ENCODE measurements around the gene CDPF1. TPM values are rescaled to one million over a fixed set of nuclear protein-coding genes. Genes with fewer than 3 reads are reported as not detected.

Gene CDPF1
- total and polyA plus RNA-seq, 2 of the 13 experiments (the other 11 are each of a cell fraction or from before 2014, with no cell fraction given) = 5.2 to 8.1 TPM

DNA sequence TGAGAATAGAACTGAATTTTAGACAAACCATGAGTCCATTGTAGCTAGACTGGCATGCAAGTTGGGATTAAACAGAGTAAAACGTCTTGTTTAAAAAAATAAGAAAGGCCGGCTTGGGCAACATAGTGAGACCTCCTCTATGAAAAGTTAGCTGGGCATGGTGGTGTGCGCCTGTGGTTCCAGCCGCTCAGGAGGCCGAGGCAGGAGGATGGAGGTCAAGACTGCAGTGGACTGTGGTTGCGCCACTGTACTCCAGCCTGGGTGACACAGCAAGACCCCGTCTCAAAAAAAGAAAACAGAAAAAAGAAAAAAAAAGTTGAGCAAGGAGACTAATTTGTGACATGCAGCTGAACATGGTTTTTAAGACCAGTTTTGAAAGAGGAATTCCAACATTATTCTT lies 23.5 kb downstream of the CDPF1 start:
- CTCF ChIA-PET (ENCODE audit: low intra/inter-chr PET ratio, low total read pairs) = no interaction called here
- no peak for ATAC-seq

More for the DNA sequence above, 23.5 kb downstream of the CDPF1 start:
- BruUV-seq (replicated peaks) = no TSS peak
- Histone ChIP-seq H3K9ac (ENCODE audit: insufficient read depth, low read depth, low read length) (no peak overlapping the region), H3K27ac (ENCODE audit: extremely low read length, insufficient read depth, low read length) (no peak overlapping the region), H3K4me1 (ENCODE audit: insufficient read depth, low read length) (no peaks in the 10 kb centered on the region), H3K4me2 (ENCODE audit: low read depth, low read length) (no peak overlapping the region), H3K27me3 (ENCODE audit: control insufficient read depth in 1 of 2, insufficient read depth in 2 of 2, low read length in 2 of 2) (no peaks in the 10 kb centered on the region), H3K9me3 (ENCODE audit: low read length) (no peaks in the 10 kb centered on the region), H4K20me1 (ENCODE audit: insufficient read depth, low read length) (no peaks in the 10 kb centered on the region), H2AFZ (ENCODE audit: low read length) (no peak overlapping the region), H3K4me3 (replicated peaks in 1 of 3; ENCODE audit: insufficient read depth in 1 of 3, low read depth in 2 of 3, low read length in 3 of 3) (no peak overlapping the region), H3K79me2 (ENCODE audit: insufficient read depth, low read length) (no peaks in the 10 kb centered on the region), H3K36me3 (replicated peaks in 1 of 2; ENCODE audit: control insufficient read depth in 1 of 2, insufficient read depth in 2 of 2, low read length in 2 of 2) (peaks cover 5% of the 10 kb centered on the region in 2 experiments; a peak in 4 of 5 replicates)
- DNase-seq (ENCODE audit: low spot score) = no peak
- no peak for TF ChIP-seq GFI1 (CRISPR knock-in tag; IDR thresholded peaks at IDR 0.05; ENCODE audit: borderline replicate concordance)
- TF ChIP-seq, protein P1, sequence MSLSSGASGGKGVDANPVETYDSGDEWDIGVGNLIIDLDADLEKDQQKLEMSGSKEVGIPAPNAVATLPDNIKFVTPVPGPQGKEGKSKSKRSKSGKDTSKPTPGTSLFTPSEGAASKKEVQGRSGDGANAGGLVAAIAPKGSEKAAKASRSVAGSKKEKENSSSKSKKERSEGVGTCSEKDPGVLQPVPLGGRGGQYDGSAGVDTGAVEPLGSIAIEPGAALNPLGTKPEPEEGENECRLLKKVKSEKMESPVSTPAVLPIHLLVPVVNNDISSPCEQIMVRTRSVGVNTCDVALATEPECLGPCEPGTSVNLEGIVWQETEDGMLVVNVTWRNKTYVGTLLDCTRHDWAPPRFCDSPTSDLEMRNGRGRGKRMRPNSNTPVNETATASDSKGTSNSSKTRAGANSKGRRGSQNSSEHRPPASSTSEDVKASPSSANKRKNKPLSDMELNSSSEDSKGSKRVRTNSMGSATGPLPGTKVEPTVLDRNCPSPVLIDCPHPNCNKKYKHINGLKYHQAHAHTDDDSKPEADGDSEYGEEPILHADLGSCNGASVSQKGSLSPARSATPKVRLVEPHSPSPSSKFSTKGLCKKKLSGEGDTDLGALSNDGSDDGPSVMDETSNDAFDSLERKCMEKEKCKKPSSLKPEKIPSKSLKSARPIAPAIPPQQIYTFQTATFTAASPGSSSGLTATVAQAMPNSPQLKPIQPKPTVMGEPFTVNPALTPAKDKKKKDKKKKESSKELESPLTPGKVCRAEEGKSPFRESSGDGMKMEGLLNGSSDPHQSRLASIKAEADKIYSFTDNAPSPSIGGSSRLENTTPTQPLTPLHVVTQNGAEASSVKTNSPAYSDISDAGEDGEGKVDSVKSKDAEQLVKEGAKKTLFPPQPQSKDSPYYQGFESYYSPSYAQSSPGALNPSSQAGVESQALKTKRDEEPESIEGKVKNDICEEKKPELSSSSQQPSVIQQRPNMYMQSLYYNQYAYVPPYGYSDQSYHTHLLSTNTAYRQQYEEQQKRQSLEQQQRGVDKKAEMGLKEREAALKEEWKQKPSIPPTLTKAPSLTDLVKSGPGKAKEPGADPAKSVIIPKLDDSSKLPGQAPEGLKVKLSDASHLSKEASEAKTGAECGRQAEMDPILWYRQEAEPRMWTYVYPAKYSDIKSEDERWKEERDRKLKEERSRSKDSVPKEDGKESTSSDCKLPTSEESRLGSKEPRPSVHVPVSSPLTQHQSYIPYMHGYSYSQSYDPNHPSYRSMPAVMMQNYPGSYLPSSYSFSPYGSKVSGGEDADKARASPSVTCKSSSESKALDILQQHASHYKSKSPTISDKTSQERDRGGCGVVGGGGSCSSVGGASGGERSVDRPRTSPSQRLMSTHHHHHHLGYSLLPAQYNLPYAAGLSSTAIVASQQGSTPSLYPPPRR (CRISPR knock-in tag; IDR thresholded peaks at IDR 0.05; ENCODE audit: borderline replicate concordance) = no peak
- TF ChIP-seq ZKSCAN1 (IDR thresholded peaks at IDR 0.05; ENCODE audit: low read length) = no peak
- no peak for TF ChIP-seq ZNF879 (CRISPR knock-in tag; IDR thresholded peaks at IDR 0.05)
- TF ChIP-seq RXRB (CRISPR knock-in tag; IDR thresholded peaks at IDR 0.05; ENCODE audit: borderline replicate concordance) = no peak
- intact Hi-C loops (cut with micrococcal nuclease; ENCODE audit: unreplicated experiment) = no loop called here
- no peak for FAIRE-seq
- 97% methylated on average over 7 of the region's 7 CpGs for WGBS (ENCODE audit: low lambda C conversion rate)
- POLR2A ChIA-PET = no interaction called here
- in situ Hi-C loops (cut with HindIII; ENCODE audit: extremely low pct_ligation_motif_present, low pct_unique_long_range_greater_than_20kb) = no loop called here

Data from HepG2 (cell line).